ENCODE measurements around the gene ALAD. TPM values are rescaled to one million over a fixed set of nuclear protein-coding genes. Genes with fewer than 3 reads are reported as not detected.

Gene ALAD
- total and polyA plus RNA-seq, 9 of the 15 experiments (the other 6 are each of a cell fraction or from before 2014, with no cell fraction given) = 1.3 to 12.7 (median 6.8) TPM

- intact Hi-C loops (cut with micrococcal nuclease) = no loop called here
These were observed 10.7 kb downstream of the ALAD start for GRCh38 chr9:113390192-113390960.

GRCh38 chr9:113389451-113389850 is 11.6 kb downstream of the ALAD start:
- DNase-seq (ENCODE audit: extremely low read depth in 1 of 4, low spot score in 3 of 4) (no peak), ATAC-seq (no peak), FAIRE-seq (no peak)
- no peak overlapping the region for H3K4me2 ChIP-seq (ENCODE audit: insufficient read depth, low read length)
- no peak overlapping the region for H3K4me3 ChIP-seq
- WGBS (ENCODE audit: insufficient coverage, low coverage, missing lambda C conversion rate) = 87% methylated on average over 8 of the region's 11 CpGs
- H3K27me3 ChIP-seq (ENCODE audit: control insufficient read depth in 2 of 2, insufficient read depth in 2 of 2, low read length in 2 of 2) = no peaks in the 10 kb centered on the region
- no peaks in the 10 kb centered on the region for H3K9me1 ChIP-seq (ENCODE audit: control insufficient read depth, insufficient read depth, low read length)
- H3K36me3 ChIP-seq (ENCODE audit: control insufficient read depth, insufficient read depth, low read length) = peaks cover 36% of the 10 kb centered on the region; the same call in 2 of the 3 replicates
- no peaks in the 10 kb centered on the region for H4K20me1 ChIP-seq (replicated peaks; ENCODE audit: control insufficient read depth, insufficient read depth, low read length)
- H2AFZ ChIP-seq (ENCODE audit: low read depth, low read length) = no peak overlapping the region
- H3K79me2 ChIP-seq (ENCODE audit: control insufficient read depth, insufficient read depth, low read length) = no peaks in the 10 kb centered on the region
- H3K9me3 ChIP-seq (replicated peaks; ENCODE audit: control insufficient read depth, insufficient read depth, low read depth, low read length) = no peaks in the 10 kb centered on the region
- no TSS peak for BruUV-seq (replicated peaks)
- H3K4me1 ChIP-seq (replicated peaks in 1 of 2; ENCODE audit: control insufficient read depth in 2 of 2, insufficient read depth in 2 of 2, low read length in 2 of 2) = peaks cover 1 to 8% of the 10 kb centered on the region in 2 experiments; a peak in 3 of 5 replicates
- H3K27ac ChIP-seq (ENCODE audit: extremely low read depth, low read depth, low read length) = no peak overlapping the region
- in situ Hi-C loops (cut with MboI) (no loop called here), intact Hi-C loops (cut with micrococcal nuclease) (no loop called here)
- H3K9ac ChIP-seq (ENCODE audit: insufficient read depth in 1 of 2, low read depth in 2 of 2, low read length in 2 of 2) = no peak overlapping the region
- ChIA-PET POLR2A (interaction anchor here (0.6 to 1.0 kb wide), 2 partner anchors 9 to 94 kb away, joined by 3 read pairs; no protein-coding TSS in a partner anchor), CTCF (ENCODE audit: low intra/inter-chr PET ratio) (no interaction called here)
- TF ChIP-seq ZNF134 (CRISPR knock-in tag; conservative IDR thresholded peaks at IDR 0.05) (no peak), FOXP4 (CRISPR knock-in tag; IDR thresholded peaks at IDR 0.05; ENCODE audit: borderline replicate concordance) (no peak), E2F3 (CRISPR knock-in tag; IDR thresholded peaks at IDR 0.05) (no peak), CCNT2 (IDR thresholded peaks at IDR 0.05; ENCODE audit: borderline replicate concordance, extremely low read depth, insufficient read length, low read depth, low read length) (no peak), TCF15 (CRISPR knock-in tag; IDR thresholded peaks at IDR 0.05) (no peak), BRD4 (IDR thresholded peaks at IDR 0.05) (no peak), ATF7 (IDR thresholded peaks at IDR 0.05) (no peak), NBN (IDR thresholded peaks at IDR 0.05; ENCODE audit: low read depth) (no peak), EHMT2 (IDR thresholded peaks at IDR 0.05) (no peak), ETS1 (conservative IDR thresholded peaks at IDR 0.05; ENCODE audit: control insufficient read depth, low read depth, low read length) (no peak)

More at GRCh38 chr9:113390192-113390960, 10.7 kb downstream of the ALAD start:
- in situ Hi-C loops (cut with MboI) = no loop called here
- Histone ChIP-seq H3K4me2 (ENCODE audit: insufficient read depth, low read length) (no peak overlapping the region), H3K9me1 (ENCODE audit: control insufficient read depth, insufficient read depth, low read length) (no peaks in the 10 kb centered on the region), H4K20me1 (replicated peaks; ENCODE audit: control insufficient read depth, insufficient read depth, low read length) (no peaks in the 10 kb centered on the region), H3K36me3 (ENCODE audit: control insufficient read depth, insufficient read depth, low read length) (peaks cover 36% of the 10 kb centered on the region; the same call in 2 of the 3 replicates), H3K9ac (ENCODE audit: insufficient read depth in 1 of 2, low read depth in 2 of 2, low read length in 2 of 2) (no peak overlapping the region), H3K4me3 (no peak overlapping the region), H3K27ac (ENCODE audit: extremely low read depth, low read depth, low read length) (no peak overlapping the region), H3K27me3 (ENCODE audit: control insufficient read depth in 2 of 2, insufficient read depth in 2 of 2, low read length in 2 of 2) (no peaks in the 10 kb centered on the region), H3K4me1 (replicated peaks in 1 of 2; ENCODE audit: control insufficient read depth in 2 of 2, insufficient read depth in 2 of 2, low read length in 2 of 2) (peaks cover 0 to 8% of the 10 kb centered on the region in 2 experiments; a peak in 3 of 5 replicates), H3K79me2 (ENCODE audit: control insufficient read depth, insufficient read depth, low read length) (no peaks in the 10 kb centered on the region), H3K9me3 (replicated peaks; ENCODE audit: control insufficient read depth, insufficient read depth, low read depth, low read length) (no peaks in the 10 kb centered on the region), H2AFZ (ENCODE audit: low read depth, low read length) (no peak overlapping the region)
- TF ChIP-seq ZNF445 (CRISPR knock-in tag; IDR thresholded peaks at IDR 0.05; ENCODE audit: low read depth) = no peak
- TF ChIP-seq ZC3H8 (IDR thresholded peaks at IDR 0.05) = no peak
- CTCF ChIA-PET (ENCODE audit: low intra/inter-chr PET ratio) = no interaction called here
- DNase-seq (ENCODE audit: extremely low read depth in 1 of 4, low spot score in 3 of 4) (no peak), ATAC-seq (no peak), FAIRE-seq (no peak)
- WGBS (ENCODE audit: insufficient coverage, low coverage, missing lambda C conversion rate) = 86% methylated on average over 15 of the region's 17 CpGs
- POLR2A ChIA-PET = interaction anchor here (0.6 to 1.4 kb wide), 4 partner anchors 9 to 60 kb away, joined by 3 to 4 read pairs (median 3); partner anchors contain the start of gene HDHD3
- BruUV-seq (replicated peaks) = no TSS peak
